Gastroesophageal sphincter (tissue), 4 donors: ENCODE measurements around the gene ARHGEF38. TPM values are rescaled to one million over a fixed set of nuclear protein-coding genes. Genes with fewer than 3 reads are reported as not detected.
"Not testable (repeated sequence)": the region's sequence is repeated elsewhere in the genome, so short reads cannot be mapped to it uniquely, and the experiment has no call there.

Experiments
- ATAC-seq: fragments of 150-250 bp; one replicate; pipeline ENCODE4 v1.9.1; 2016; ENCODE audit warnings: mild to moderate bottlenecking, moderate library complexity
- H3K27ac ChIP-seq, 4 donors: fragments of 200-600 bp; sonication (generic) in 3 of 4; 1 replicate in 3 of 4; 2 replicates in 1 of 4; pipeline ENCODE4 v1.5.1; 2016 to 2019
- H3K27me3 ChIP-seq: fragments of 200-600 bp; sonication (generic); one replicate; pipeline ENCODE4 v1.5.1; 2019
- H3K36me3 ChIP-seq, 2 donors: fragments of 200-600 bp; sonication (generic); one replicate each; pipeline ENCODE4 v1.5.1; 2019; ENCODE audit warnings: control low read depth in 1 of 2
- H3K4me1 ChIP-seq, 3 donors: fragments of 200-600 bp; sonication (generic); 1 replicate in 2 of 3; 2 replicates in 1 of 3; pipeline ENCODE4 v1.5.1; 2016 to 2019; ENCODE audit warnings: control low read depth in 2 of 3
- H3K4me3 ChIP-seq, 2 donors: fragments of 200-600 bp; sonication (generic); one replicate each; pipeline ENCODE4 v1.5.1; 2019; ENCODE audit warnings: mild to moderate bottlenecking in 1 of 2, moderate library complexity in 1 of 2
- H3K9me3 ChIP-seq, 3 donors: fragments of 200-600 bp; sonication (generic); one replicate each; pipeline ENCODE4 v1.5.1; 2017 to 2019; ENCODE audit warnings: control low read depth in 2 of 3
- CTCF ChIP-seq, 4 experiments: fragments of 200-600 bp in 2 of 4; fragments of 450-650 bp in 2 of 4; sonication (generic) in 1 of 4; IDR thresholded peaks; one replicate each; pipeline ENCODE4 v1.5.1; 2017 to 2019; ENCODE audit warnings: antibody characterized with exemption in 4 of 4, mild to moderate bottlenecking in 2 of 4, moderate library complexity in 2 of 4
- EP300 ChIP-seq: sonication (generic); formaldehyde crosslinking; IDR thresholded peaks from one replicate; pipeline ENCODE4 v1.6.1; 2017; ENCODE audit warnings: antibody characterized with exemption, mild to moderate bottlenecking
- POLR2A ChIP-seq, 2 donors: fragments of 450-650 bp; IDR thresholded peaks; one replicate each; pipeline ENCODE4 v1.6.1; 2017; ENCODE audit warnings: antibody characterized with exemption in 2 of 2, mild to moderate bottlenecking in 2 of 2, moderate library complexity in 1 of 2
- POLR2AphosphoS5 ChIP-seq: sonication (generic); formaldehyde crosslinking; IDR thresholded peaks from one replicate; pipeline ENCODE4 v1.6.1; 2017; ENCODE audit warnings: antibody characterized with exemption
- WGBS, 2 donors: methylation state at CpG; one replicate each; pipeline ENCODE4 v1.1.5; 2018; ENCODE audit warnings: low coverage in 1 of 2; 5-methylcytosine and 5-hydroxymethylcytosine counted together
- small RNA-seq, 4 donors: library from RNA; depleted of rRNA; stranded (forward); fragments of <200 nt; gene quantifications; one replicate each; pipeline ENCODE3, GENCODE V24; 2016
- total RNA-seq, 4 donors: library from RNA; depleted of rRNA; stranded (reverse); fragments of >200 nt; gene quantifications; one replicate each; pipeline ENCODE4 v1.1.0, GENCODE V29; 2016

The ARHGEF38 gene
- total RNA-seq, 4 donors from 2014 or later = 0.25 TPM; not detected in 3

- H3K27ac ChIP-seq = no peak overlapping the region
- no peaks in the 10 kb centered on the region for H3K4me1 ChIP-seq
- ATAC-seq = no peak
- H3K9me3 ChIP-seq = no peaks in the 10 kb centered on the region
- TF ChIP-seq POLR2AphosphoS5 = no peak
- TF ChIP-seq POLR2A (IDR thresholded peaks at IDR 0.05) = no peak
- no peak for TF ChIP-seq CTCF (IDR thresholded peaks at IDR 0.05)
- no peak for TF ChIP-seq EP300
- H3K4me3 ChIP-seq = no peak overlapping the region
- no peaks in the 10 kb centered on the region for H3K27me3 ChIP-seq
- WGBS, 2 donors = 75 to 86% methylated on average over 2 of the region's 2 CpGs
- peaks cover 0 to 36% of the 10 kb centered on the region in 2 donors for H3K36me3 ChIP-seq
These were observed 173.2 kb downstream of the ARHGEF38 start for GRCh38 chr4:105725623-105726022.

DNA sequence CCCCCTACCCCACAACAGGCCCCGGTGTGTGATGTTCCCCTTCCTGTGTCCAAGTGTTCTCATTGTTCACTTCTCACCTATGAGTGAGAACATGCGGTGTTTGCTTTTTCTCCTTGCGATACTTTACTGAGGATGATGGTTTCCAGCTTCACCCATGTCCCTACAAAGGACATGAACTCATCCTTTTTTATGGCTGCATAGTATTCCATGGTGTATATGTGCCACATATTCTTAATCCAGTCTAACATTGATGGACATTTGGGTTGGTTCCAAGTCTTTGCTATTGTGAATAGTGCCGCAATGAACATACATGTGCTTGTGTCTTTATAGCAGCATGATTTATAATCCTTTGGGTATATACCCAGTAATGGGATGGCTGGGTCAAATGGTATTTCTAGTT lies 177.5 kb downstream of the ARHGEF38 start:
- WGBS, 2 donors = 100% methylated on average over 2 to 4 of the region's 4 CpGs
- ATAC-seq, H3K4me1 ChIP-seq, H3K27ac ChIP-seq, H3K4me3 ChIP-seq, H3K27me3 ChIP-seq: not testable (repeated sequence)
- Histone ChIP-seq H3K36me3 (peaks cover 0 to 43% of the 10 kb centered on the region in 2 donors), H3K9me3 (peaks cover 0 to 11% (median 0%) of the 10 kb centered on the region in 3 donors)

Small RNA genes within 50 kb of the gene (small RNA-seq; reads per million reads assigned to genes)
- gene ATP5F1EP1 = 0 reads per million in 4 donors

Other genes starting within 250 kb of the ARHGEF38 start
- gene PPA2, start 78.6 kb upstream of the ARHGEF38 start, total RNA-seq = 100 to 1,000 TPM in 1 of 4 donors, 10 to 100 TPM in 3; 71.5 to 142 (median 73.0) TPM
- gene INTS12, start 156.1 kb downstream of the ARHGEF38 start, total RNA-seq = 10 to 100 TPM; 24.2 to 46.1 (median 31.1) TPM
- 10 to 100 TPM; 11.1 to 12.9 (median 12.2) TPM for gene GSTCD, start 156.2 kb downstream of the ARHGEF38 start, total RNA-seq